Metanephros (tissue), 2 donors: Measurements from ENCODE around the gene PSMB4. TPM values are rescaled to one million over a fixed set of nuclear protein-coding genes. Genes with fewer than 3 reads are reported as not detected.

Experiments used
- small RNA-seq: library from RNA; depleted of rRNA; stranded (forward); fragments of <200 nt; gene quantifications from one replicate; pipeline ENCODE3, GENCODE V24; 2014; ENCODE audit warnings: low replicate concordance
- total RNA-seq: library from RNA; depleted of rRNA; stranded (reverse); fragments of >200 nt; gene quantifications from one replicate; pipeline ENCODE4 v1.2.3, GENCODE V29; 2014

PSMB4 gene
- total RNA-seq: 176 TPM

GRCh38 chr1:151399324-151400171, at the start of gene PSMB4:
Gene PSMB4, plus strand, starts transcription at chr1:151399573. Its CDS starts 15 bp downstream, at chr1:151399588.

GRCh38 chr1:151372058-151372934, 27.1 kb upstream of the PSMB4 start, which contains the start of gene SELENBP1:
Gene SELENBP1, minus strand, starts transcription at chr1:151372705. Its CDS starts 64 bp downstream, at chr1:151372641.

Small RNAs within 50 kb of the gene (small RNA-seq; reads per million reads assigned to genes)
- gene RNY4P25: 0.12 reads per million

Other genes with a start within 250 kb of the PSMB4 start
- gene TNFAIP8L2, start 242.9 kb upstream of the PSMB4 start, total RNA-seq: 2.3 TPM
- gene LYSMD1, start 233.7 kb upstream of the PSMB4 start, total RNA-seq: 12.6 TPM
- 20.4 TPM for gene SCNM1, start 233.4 kb upstream of the PSMB4 start, total RNA-seq
- gene TMOD4, start 223.6 kb upstream of the PSMB4 start, total RNA-seq: 12.4 TPM
- gene VPS72, start 209.4 kb upstream of the PSMB4 start, total RNA-seq: 26.0 TPM
- 70.8 TPM for gene PIP5K1A, start 201.0 kb upstream of the PSMB4 start, total RNA-seq
- 97.2 TPM for gene PSMD4, start 144.8 kb upstream of the PSMB4 start, total RNA-seq
- 28.6 TPM for gene ZNF687, start 117.3 kb upstream of the PSMB4 start, total RNA-seq
- 54.5 TPM for gene PI4KB, start 72.2 kb upstream of the PSMB4 start, total RNA-seq
- gene RFX5, start 52.3 kb upstream of the PSMB4 start, total RNA-seq: 31.6 TPM
- gene SELENBP1, start 26.9 kb upstream of the PSMB4 start, total RNA-seq: 60.4 TPM
- 108 TPM for gene POGZ, start 59.9 kb downstream of the PSMB4 start, total RNA-seq
- gene CGN, start 111.8 kb downstream of the PSMB4 start, total RNA-seq: 20.6 TPM
- 12.8 TPM for gene TUFT1, start 140.7 kb downstream of the PSMB4 start, total RNA-seq
- 44.3 TPM for gene SNX27, start 212.5 kb downstream of the PSMB4 start, total RNA-seq